Stimulated activated CD8-positive, alpha-beta memory T cell treated with anti-CD3 and anti-CD28 coated beads, Interleukin-2, amount 100 ng/mL, for 1 hour (primary cell): Measurements from ENCODE around the gene GBGT1.
"Not testable (repeated sequence)": the region's sequence is repeated elsewhere in the genome, so short reads cannot be mapped to it uniquely, and the experiment has no call there.

ENCODE experiments used
- DNase-seq, 2 donors: peaks; one replicate each; pipeline ENCODE4 v3.0.0-alpha.2; 2020; ENCODE audit warnings: low read depth in 2 of 2

Gene GBGT1

GRCh38 chr9:133195029-133195428 lies 31.3 kb upstream of the GBGT1 start:
- DNase-seq: no peak

DNA sequence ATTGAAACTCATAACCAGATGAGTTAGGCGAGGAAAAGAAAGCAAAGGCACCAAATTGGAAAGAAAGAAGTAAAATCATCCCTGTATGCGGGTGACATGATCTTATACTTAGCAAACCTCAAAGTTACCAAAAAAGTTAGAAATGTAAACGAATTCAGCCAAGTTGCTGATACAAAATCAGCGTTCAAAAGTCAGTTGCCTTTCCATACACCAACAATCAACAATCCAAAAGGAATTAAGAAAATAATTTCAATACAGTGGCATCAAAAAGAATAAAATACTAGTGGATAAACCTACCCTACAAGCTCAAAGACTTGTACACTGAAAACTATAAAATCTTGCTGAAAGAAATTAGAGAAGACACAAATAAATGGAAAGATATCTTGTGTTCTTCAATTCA lies 30.9 kb upstream of the GBGT1 start:
- no peak for DNase-seq

DNA sequence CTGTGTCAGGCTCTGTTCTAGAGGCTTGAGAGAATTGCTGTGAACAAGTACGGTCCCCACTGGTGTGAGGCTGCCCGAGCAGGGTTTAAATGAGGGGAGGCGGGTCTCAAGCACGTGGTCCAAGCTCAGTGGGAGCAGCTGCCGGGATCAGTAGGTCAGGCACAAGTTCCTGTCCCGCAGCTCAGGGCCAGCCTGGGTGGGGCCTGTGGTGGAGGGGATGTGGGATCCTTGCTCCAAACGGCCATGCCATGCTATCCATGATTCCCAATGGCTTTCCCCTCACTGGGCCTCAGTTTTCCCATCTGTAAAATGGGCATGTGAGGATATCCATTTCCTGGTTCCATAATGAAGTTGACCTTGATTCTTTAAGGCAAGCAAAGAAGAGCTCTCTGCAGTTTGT lies 28.3 kb upstream of the GBGT1 start:
- no peak for DNase-seq

DNA sequence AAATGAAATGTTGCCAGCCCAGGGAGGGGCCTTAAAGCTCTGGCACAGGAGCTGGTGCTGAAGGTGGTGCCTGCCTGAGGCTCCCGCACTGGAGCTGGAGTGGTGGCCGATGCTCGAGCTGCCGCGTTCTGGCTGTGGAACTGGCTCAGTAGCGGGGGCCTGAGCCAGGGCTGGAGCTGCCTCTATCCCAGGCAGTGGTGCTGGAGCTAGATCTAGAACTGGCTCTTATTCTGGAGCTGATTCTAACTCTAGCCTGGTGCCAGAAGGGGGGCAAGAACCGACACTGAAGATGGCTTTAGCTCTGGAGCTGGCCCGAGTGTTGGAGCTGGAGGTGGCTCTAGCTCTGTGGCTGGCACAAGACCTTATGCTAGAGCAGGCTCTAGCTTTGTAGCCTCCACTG lies 26.1 kb upstream of the GBGT1 start:
- no peak for DNase-seq

GRCh38 chr9:133188843-133189180 lies 25.1 kb upstream of the GBGT1 start:
- no peak for DNase-seq

DNA sequence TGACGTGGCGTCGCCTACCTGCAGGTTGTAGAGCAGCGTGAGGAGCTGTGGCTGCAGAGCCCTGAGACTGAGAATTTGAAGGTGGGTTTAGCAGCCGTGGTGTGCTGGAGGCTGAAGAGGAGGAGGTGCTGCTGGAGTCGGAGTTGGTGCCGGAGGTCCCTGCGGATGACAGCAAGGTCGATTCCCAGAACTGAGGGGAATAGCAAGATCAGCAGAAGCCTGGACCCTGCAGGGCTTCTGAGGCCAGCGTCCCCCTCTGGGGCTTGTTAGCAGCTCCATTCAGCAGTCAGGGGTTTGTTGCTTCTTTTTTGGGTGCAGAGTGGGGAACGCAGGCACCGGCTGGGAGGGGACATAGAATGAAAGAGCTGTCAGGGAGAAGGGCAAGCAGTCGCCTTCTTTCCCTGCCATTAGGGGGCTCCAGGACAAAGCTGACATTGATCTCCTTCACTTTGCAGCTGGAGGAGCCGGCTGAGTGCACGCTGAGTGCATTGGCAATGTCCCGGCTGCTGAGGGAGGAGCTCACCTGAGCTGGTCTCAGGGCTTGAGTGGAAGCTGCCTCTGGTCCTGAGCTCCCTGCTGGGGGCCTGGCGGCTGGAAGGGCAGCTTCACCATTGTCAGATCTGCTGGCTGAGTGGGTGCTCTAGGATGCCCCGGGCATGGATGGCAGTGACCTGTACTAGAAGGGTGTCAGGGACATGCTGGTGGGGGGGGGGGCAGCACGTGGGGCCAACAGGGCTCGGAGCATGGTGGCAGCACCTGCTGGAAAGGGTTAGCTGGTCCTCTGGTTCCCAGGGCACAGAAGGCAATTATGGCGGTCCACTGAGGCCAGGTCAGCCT lies 24.5 kb upstream of the GBGT1 start:
- no peak for DNase-seq

DNA sequence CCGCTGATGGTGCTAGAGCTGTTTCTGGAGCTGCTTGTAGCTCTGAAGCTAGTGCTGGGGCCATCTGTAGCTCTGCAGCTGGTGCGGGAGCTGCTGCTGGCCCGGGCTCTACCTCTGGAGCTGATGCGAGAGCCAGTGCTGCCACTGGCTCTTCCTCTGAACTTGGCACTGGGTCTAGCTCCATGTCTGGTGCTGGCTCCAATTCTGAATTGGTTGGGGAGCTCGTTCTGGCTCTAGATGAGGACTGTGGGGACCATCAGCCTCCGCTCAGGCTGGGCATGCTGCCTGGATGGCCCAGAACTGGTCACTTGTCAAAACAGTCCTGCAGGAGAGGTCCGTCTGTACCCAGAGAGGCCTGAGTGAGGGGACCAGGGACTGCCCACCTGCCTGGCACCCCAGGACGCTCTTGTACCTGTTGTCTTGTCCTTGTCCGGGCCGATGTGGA lies 23.9 kb upstream of the GBGT1 start:
- no peak for DNase-seq

GRCh38 chr9:133186736-133187135 lies 23.0 kb upstream of the GBGT1 start:
- no peak for DNase-seq

GRCh38 chr9:133184971-133185370 lies 21.3 kb upstream of the GBGT1 start:
- no peak for DNase-seq

DNA sequence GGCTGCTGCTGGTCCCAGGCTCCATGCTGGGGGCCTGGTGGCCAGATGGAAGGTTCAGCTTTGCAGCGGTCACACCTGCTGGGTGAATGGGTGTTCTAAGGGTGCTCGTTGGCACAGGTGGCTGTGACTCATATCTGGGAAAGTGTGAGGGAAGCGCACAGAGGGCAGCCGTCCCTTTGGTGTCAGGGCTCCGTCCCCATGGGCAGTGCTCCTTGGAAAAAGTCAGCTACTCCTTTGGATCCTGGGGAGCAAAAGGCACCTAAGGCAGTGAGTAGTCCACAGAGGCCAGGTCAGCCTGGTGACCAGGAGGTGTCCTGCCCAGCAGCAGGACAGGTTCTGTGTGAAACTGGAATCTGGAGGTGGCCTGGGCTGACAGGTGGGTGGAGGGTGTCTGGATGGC lies 18.4 kb upstream of the GBGT1 start:
- no peak for DNase-seq

- DNase-seq: no peak
Observed at GRCh38 chr9:133181561-133181960, 17.8 kb upstream of the GBGT1 start.

- no peak for DNase-seq
Observed at GRCh38 chr9:133180953-133181352, 17.2 kb upstream of the GBGT1 start.

DNA sequence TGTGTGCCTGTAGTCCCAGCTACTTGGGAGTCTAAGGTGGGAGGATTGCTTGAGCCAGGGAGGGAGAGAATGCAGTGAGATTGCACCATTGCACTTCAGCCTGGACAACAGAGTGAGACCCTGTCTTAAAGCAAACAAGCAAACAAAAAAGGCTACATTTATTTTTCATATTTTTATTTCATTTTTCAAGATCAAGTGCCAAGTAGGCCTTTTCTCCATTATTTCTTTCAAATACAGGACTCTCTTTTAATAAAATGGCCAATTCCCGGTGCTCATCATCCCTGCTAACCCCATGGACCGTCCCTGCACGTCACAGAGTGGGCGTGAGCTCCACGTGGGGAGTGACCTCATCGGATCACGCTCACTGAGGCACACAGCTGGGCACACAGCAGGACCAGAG lies 9.3 kb upstream of the GBGT1 start:
- no peak for DNase-seq

DNA sequence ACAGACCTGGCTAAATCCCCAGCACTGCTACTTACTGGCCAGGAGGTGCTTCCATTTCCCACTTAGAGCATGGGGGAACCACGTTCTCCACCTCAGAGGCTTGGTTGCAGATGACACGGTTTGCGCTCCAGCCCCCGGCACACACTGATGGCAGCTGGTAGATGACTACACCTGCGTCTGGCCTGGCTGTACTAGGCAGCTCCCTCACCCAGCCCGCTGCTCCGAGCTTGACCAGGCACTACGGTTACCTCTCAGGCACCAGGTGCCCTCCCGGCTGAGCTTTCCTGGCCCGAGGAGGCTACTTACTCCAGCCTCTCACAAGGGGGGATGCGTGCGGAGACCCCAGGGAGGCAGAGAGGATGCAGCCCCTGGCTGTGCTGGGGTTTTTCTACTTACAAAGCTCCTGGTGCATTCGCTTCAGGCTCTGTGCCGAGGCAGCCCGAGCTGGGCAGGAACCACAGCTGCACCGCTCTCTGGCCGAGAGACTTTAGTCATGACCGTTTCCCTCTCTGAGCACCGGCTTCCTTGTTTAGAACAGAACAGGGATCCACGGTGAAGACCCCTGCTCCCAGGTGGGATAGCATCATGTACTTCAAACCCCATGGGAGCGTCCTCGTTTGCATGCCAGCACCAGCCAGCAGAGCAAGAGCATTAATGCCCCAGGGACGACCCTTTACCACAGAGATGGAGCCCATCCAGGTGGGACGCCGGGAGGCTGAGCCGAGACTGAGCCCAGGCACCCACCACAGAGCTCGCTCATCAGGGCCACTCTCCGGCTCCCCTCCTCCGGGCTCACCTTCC lies 7.6 kb upstream of the GBGT1 start:
- no peak for DNase-seq

DNA sequence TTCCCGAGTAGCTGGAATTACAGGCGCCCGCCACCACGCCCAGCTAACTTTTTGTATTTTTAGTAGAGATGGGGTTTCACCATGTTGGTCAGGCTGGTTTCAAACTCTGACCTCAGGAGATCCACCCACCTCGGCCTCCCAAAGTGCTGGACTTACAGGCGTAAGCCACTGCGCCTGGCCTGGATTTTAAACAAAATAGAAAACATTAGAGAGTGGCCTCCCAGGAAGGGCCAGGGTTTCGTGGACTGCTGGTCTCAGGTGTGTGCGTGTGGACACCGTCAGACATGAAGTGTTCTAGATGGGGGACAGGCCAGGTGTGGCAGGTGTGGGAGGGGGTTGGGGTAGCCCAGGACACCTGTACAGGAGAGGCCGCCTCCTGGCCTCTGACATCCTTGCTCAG lies 7.0 kb upstream of the GBGT1 start:
- no peak for DNase-seq

GRCh38 chr9:133169687-133170086 lies 6.0 kb upstream of the GBGT1 start:
- DNase-seq: not testable (repeated sequence)

DNA sequence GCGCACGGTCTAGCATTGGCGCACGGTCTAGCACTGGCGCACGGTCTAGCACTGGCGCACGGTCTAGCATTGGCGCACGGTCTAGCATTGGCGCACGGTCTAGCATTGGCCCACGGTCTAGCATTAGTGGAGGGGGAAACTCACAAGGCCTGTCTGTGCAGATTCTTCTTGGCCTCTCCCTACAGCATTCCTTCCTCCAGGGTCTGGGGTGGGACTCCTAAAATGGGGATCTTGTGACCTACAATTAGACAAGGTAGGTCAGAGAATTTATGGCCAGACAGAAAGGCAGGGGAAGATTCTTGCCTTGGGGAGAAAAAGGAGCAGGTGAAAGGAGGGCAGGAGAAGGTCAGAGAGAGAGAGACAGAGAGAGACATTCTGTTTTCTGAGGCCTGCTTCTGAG lies 5.4 kb upstream of the GBGT1 start:
- no peak for DNase-seq

GRCh38 chr9:133168432-133168831 lies 4.7 kb upstream of the GBGT1 start:
- no peak for DNase-seq

DNA sequence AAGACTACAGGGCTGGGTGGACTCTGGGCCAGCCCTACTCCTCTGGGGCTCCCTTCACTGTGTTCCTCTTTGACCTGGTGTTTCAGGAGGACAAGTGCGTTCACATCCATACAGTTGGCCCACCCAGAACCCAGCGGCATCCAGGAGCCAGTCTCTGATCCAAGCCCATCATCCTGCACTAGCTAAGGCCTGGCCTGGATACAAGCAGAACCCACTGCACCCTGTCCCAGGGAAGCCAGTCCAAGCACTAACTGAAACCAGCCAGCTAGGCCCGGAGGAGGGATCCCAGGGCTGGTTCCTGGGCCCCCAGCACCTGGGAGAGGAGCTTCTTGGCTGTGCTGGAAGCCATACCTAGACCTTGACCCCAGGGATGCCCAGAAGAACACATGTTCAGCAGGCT lies 4.1 kb upstream of the GBGT1 start:
- DNase-seq: no peak

DNA sequence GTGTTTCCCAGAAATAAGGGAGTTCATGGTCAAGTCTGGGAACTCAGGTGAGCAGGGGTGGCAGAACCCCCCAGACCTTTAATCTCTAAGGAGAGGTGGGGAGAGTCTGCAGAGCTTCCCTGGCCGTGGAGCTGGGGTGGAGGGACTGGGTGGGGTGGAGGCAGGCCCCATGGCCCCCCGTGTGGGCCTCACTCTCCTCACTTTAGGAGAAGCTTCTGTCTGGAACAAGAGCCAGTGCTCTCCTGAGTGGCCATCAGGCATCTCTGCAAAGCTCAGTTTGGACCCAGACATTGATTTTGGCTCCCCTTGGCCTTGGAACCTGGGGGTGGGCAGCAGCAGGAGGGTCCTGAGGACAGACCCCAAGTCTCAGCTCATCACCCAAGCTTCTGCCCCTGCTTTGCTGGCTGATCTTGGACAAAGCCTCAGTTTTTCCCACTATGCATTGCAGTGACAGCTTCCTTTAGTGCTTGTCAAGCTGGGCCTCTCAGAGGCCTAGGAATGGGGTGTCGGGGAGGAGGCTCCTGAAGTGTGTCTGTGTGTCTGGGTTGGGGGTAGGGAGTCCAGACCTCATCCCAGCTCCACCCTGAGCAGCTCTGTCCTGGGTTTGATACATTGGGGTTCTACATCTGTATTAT lies 3.5 kb upstream of the GBGT1 start:
- DNase-seq: no peak

DNA sequence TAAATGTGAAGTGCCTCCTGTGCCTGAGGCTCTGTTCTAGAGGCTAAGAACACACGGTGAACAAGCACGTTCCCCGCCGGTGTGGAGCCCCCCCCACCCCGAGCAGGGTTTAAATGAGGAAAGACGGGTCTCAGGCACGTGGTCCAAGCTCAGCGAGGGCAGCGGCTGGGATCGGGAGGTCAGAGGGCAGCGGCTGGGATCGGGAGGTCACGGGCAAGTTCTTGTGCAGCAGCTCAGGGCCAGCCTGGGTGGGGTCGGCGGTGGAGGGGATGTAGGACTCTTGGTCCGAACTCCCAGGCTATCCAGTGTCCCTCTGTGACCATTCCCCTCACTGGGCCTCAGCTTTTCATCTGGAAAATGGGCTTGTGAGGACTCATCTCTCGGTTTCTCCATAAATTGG lies 2.7 kb upstream of the GBGT1 start:
- no peak for DNase-seq

GRCh38 chr9:133165452-133165730 lies 1.7 kb upstream of the GBGT1 start:
- no peak for DNase-seq

GRCh38 chr9:133164191-133164590 lies 477 bp upstream of the GBGT1 start:
- DNase-seq: no peak
